Adrenal gland (tissue), 5 donors: ENCODE results near the gene GNAO1.

Experiments
- CTCF ChIP-seq, 6 experiments: fragments of 450-650 bp in 4 of 6; fragments of 200-600 bp in 2 of 6; sonication (generic) in 1 of 6; IDR thresholded peaks; 1 replicate in 5 of 6; 2 replicates in 1 of 6; pipeline versions ENCODE4 v1.5.1 to v1.8.0; 2016 to 2021; ENCODE audit warnings: antibody characterized with exemption in 6 of 6, mild to moderate bottlenecking in 2 of 6, moderate library complexity in 1 of 6
- POLR2A ChIP-seq, 2 donors: fragments of 450-650 bp; IDR thresholded peaks; one replicate each; pipeline ENCODE4 v1.6.1; 2017; ENCODE audit warnings: antibody characterized with exemption in 2 of 2, mild to moderate bottlenecking in 2 of 2, moderate library complexity in 1 of 2
- donor health status: DM: no; HTN: no; CAD: no.

GRCh38 chr16:56320056-56320455, 128.8 kb downstream of the GNAO1 start:
- TF ChIP-seq CTCF (IDR thresholded peaks at IDR 0.05), result no peak
- no peak for TF ChIP-seq POLR2A (IDR thresholded peaks at IDR 0.05)
